D721Med (cell line): ENCODE measurements around the gene FBXO17.
A peak's percentile ranks its signal among the peaks of the same experiment; 100 is the strongest.

Experiments
- DNase-seq: peaks from one replicate; pipeline ENCODE4 v3.0.0; 2011; ENCODE audit warnings: low spot score; ENCODE audit not compliant: insufficient read length
- FAIRE-seq: peaks from 2 replicates; lab custom pipeline; 2011; peaks lifted over from hg19 to GRCh38; lab: Jason Lieb, UNC
- CTCF ChIP-seq: IDR thresholded peaks from 2 replicates; pipeline ENCODE4 v1.5.1; 2012; ENCODE audit warnings: mild to moderate bottlenecking, control low read depth; ENCODE audit not compliant: insufficient read depth; ENCODE audit errors: missing control alignments

The FBXO17 gene

GRCh38 chr19:38904581-38905539 lies 70.7 kb downstream of the FBXO17 start:
- TF ChIP-seq CTCF, result no peak
- DNase-seq, result no peak
- FAIRE-seq, result no peak

GRCh38 chr19:38901683-38902082 lies 73.9 kb downstream of the FBXO17 start:
- no peak for FAIRE-seq
- no peak for TF ChIP-seq CTCF

GRCh38 chr19:38900743-38901190 lies 74.8 kb downstream of the FBXO17 start:
- FAIRE-seq, result no peak
- no peak for DNase-seq
- TF ChIP-seq CTCF, result no peak

More at GRCh38 chr19:38901683-38902082, 73.9 kb downstream of the FBXO17 start:
- no peak for DNase-seq

- DNase-seq, result no peak
- no peak for FAIRE-seq
- TF ChIP-seq CTCF, result no peak
These were observed 75.3 kb downstream of the FBXO17 start for GRCh38 chr19:38900202-38900629.

- no peak for FAIRE-seq
- no peak for TF ChIP-seq CTCF
These were observed 75.9 kb downstream of the FBXO17 start, which contains the start of the genes NFKBIB and SIRT2 for GRCh38 chr19:38899447-38900201. Gene NFKBIB, plus strand, starts transcription at chr19:38899969. Its CDS starts 64 bp downstream, at chr19:38900033. Gene SIRT2, minus strand, starts transcription at chr19:38899618. Its CDS starts 97 bp downstream, at chr19:38899521.

GRCh38 chr19:38898788-38899446 lies 76.6 kb downstream of the FBXO17 start:
- no peak for TF ChIP-seq CTCF
- no peak for FAIRE-seq
- no peak for DNase-seq

More at GRCh38 chr19:38899447-38900201, 75.9 kb downstream of the FBXO17 start, which contains the start of the genes NFKBIB and SIRT2:
- peak; percentile 95 for DNase-seq
